Endothelial cell of umbilical vein (primary cell): ENCODE data around the gene VSIG10. TPM values are rescaled to one million over a fixed set of nuclear protein-coding genes. Genes with fewer than 3 reads are reported as not detected.

ENCODE experiments used
- BruUV-seq: library from RNA; stranded (reverse); fragments of 400-500 nt; replicated peaks from 2 replicates; lab custom pipeline; 2021; lab: Mats Ljungman, UMichigan
- CTCF ChIA-PET: fragments of 300-600, 350-600 bp; sonication (Branson Sonifier 250); formaldehyde crosslinking; loops from one replicate; lab custom pipeline; 2021; ENCODE audit warnings: antibody characterized with exemption, inconsistent platforms; lab: Charles Lee
- POLR2A ChIA-PET: fragments of 300-600, 350-600 bp; sonication (Branson Sonifier 250); formaldehyde crosslinking; loops from one replicate; lab custom pipeline; 2021; ENCODE audit warnings: antibody characterized with exemption, inconsistent platforms; lab: Charles Lee
- DNase-seq: peaks from one replicate; pipeline ENCODE4 v3.0.0-alpha.2; 2011; ENCODE audit warnings: low read depth, low spot score
- FAIRE-seq: peaks from 2 replicates; lab custom pipeline; 2011; peaks lifted over from hg19 to GRCh38; lab: Jason Lieb, UNC
- H2AFZ ChIP-seq: 2 replicates; pipeline ENCODE4 v1.6.0; 2012; ENCODE audit warnings: low read depth, low read length, control low read depth, inconsistent platforms
- H3K27ac ChIP-seq: 2 replicates; pipeline ENCODE4 v1.5.1; 2011; ENCODE audit warnings: low read depth, mild to moderate bottlenecking, control low read depth, low read length, moderate library complexity; ENCODE audit not compliant: insufficient read depth
- H3K27me3 ChIP-seq, 2 experiments: 2 replicates each; pipeline versions ENCODE4 v1.6.0 to v1.6.1; 2011; ENCODE audit warnings: low read length in 2 of 2, mixed read lengths in 1 of 2; ENCODE audit not compliant: control insufficient read depth in 2 of 2, insufficient read depth in 2 of 2
- H3K36me3 ChIP-seq, 2 experiments: 2 replicates in 1 of 2; 3 replicates in 1 of 2; pipeline ENCODE4 v1.5.1; 2011; ENCODE audit warnings: low read length in 2 of 2, mild to moderate bottlenecking in 1 of 2, moderate library complexity in 1 of 2; ENCODE audit not compliant: control insufficient read depth in 2 of 2, insufficient read depth in 2 of 2; ENCODE audit errors: extremely low read depth in 1 of 2
- H3K4me1 ChIP-seq: 3 replicates; pipeline ENCODE4 v1.5.1; 2011; ENCODE audit warnings: mild to moderate bottlenecking, low read length; ENCODE audit not compliant: control insufficient read depth, insufficient read depth; ENCODE audit errors: extremely low read depth
- H3K4me2 ChIP-seq: 2 replicates; pipeline ENCODE4 v1.6.1; 2011; ENCODE audit warnings: low read length, control low read depth, mixed read lengths; ENCODE audit not compliant: insufficient read depth
- H3K4me3 ChIP-seq, 3 experiments: fragments of 200-600 bp in 1 of 3; sonication (generic), shearing (Covaris generic) in 1 of 3; replicated peaks in 1 of 3; 2 replicates each; pipeline ENCODE4 v1.5.1; 2011 to 2016; ENCODE audit warnings: control low read depth in 3 of 3, low read length in 3 of 3, mild to moderate bottlenecking in 2 of 3, inconsistent platforms in 1 of 3, low read depth in 1 of 3, moderate library complexity in 1 of 3; ENCODE audit not compliant: insufficient read depth in 1 of 3
- H3K79me2 ChIP-seq: 2 replicates; pipeline ENCODE4 v1.6.0; 2012; ENCODE audit warnings: low read length, inconsistent platforms; ENCODE audit not compliant: control insufficient read depth, insufficient read depth
- H3K9ac ChIP-seq: replicated peaks from 2 replicates; pipeline ENCODE3; 2011; ENCODE audit warnings: low read length, control low read depth; ENCODE audit not compliant: insufficient read depth; ENCODE audit errors: extremely low read depth
- H3K9me1 ChIP-seq: replicated peaks from 3 replicates; pipeline ENCODE4 v1.6.0; 2011; ENCODE audit warnings: mild to moderate bottlenecking, low read length; ENCODE audit not compliant: control insufficient read depth, insufficient read depth; ENCODE audit errors: extremely low read depth
- H3K9me3 ChIP-seq: replicated peaks from 2 replicates; pipeline ENCODE4 v1.5.1; 2012; ENCODE audit warnings: low read length, inconsistent platforms; ENCODE audit not compliant: control insufficient read depth, insufficient read depth
- H4K20me1 ChIP-seq: replicated peaks from 2 replicates; pipeline ENCODE3; 2011; ENCODE audit warnings: mild to moderate bottlenecking, low read length; ENCODE audit not compliant: control insufficient read depth, insufficient read depth; ENCODE audit errors: extremely low read depth
- EZH2 ChIP-seq: IDR thresholded peaks from 2 replicates; pipeline ENCODE4 v1.6.1; 2012; ENCODE audit warnings: borderline replicate concordance, low read depth, mild to moderate bottlenecking, moderate library complexity, low read length, inconsistent platforms; ENCODE audit not compliant: severe bottlenecking
- FOS ChIP-seq: IDR thresholded peaks from 2 replicates; pipeline ENCODE4 v1.6.1; 2011; ENCODE audit warnings: mild to moderate bottlenecking, low read length, moderate library complexity, borderline replicate concordance; ENCODE audit not compliant: insufficient read depth
- GATA2 ChIP-seq: IDR thresholded peaks from 2 replicates; pipeline ENCODE4 v1.7.0; 2011; ENCODE audit warnings: low read depth, mild to moderate bottlenecking, moderate library complexity, mixed read lengths, low read length; ENCODE audit not compliant: insufficient read length, insufficient read depth
- JUN ChIP-seq: IDR thresholded peaks from 2 replicates; pipeline ENCODE4 v1.6.1; 2011; ENCODE audit warnings: borderline replicate concordance, low read depth; ENCODE audit not compliant: insufficient read length, insufficient read depth
- MAX ChIP-seq: IDR thresholded peaks from 2 replicates; pipeline ENCODE4 v1.6.1; 2011; ENCODE audit not compliant: insufficient read depth, insufficient read length
- MYC ChIP-seq: IDR thresholded peaks from one replicate; pipeline ENCODE4 v1.6.1; 2011; ENCODE audit warnings: mild to moderate bottlenecking, low read depth, low read length
- POLR2A ChIP-seq: IDR thresholded peaks from 2 replicates; pipeline ENCODE4 v1.6.1; 2012; ENCODE audit warnings: low read depth, mild to moderate bottlenecking, control low read depth, low read length
- POLR2AphosphoS5 ChIP-seq: IDR thresholded peaks from 2 replicates; pipeline ENCODE4 v1.6.1; 2012; ENCODE audit warnings: low read depth, mild to moderate bottlenecking, control low read depth, low read length, moderate library complexity; ENCODE audit not compliant: insufficient read depth
- dilution Hi-C: fragments of 300-500 bp; cut with MboI; formaldehyde crosslinking; loops from one replicate; pipeline ENCODE4 v1.15.0; 2019; ENCODE audit warnings: low sequenced_read_pairs; ENCODE audit not compliant: extremely low pct_ligation_motif_present
- intact Hi-C: fragments of 100-400 bp; cut with micrococcal nuclease; formaldehyde crosslinking; loops from one replicate; pipeline ENCODE4 v1.10.0; 2022
- polyA plus RNA-seq, 4 experiments: library from polyadenylated mRNA; depleted of rRNA in 3 of 4; stranded (reverse) in 3 of 4; unstranded in 1 of 4; fragments of >200 nt; gene quantifications; 2 replicates each; pipeline versions ENCODE4 v1.2.1 to v1.2.3, GENCODE V29; 2011 to 2012; ENCODE audit warnings: missing spikeins in 1 of 4
- total RNA-seq: library from RNA; stranded (reverse); gene quantifications from 2 replicates; pipeline ENCODE4 v1.2.3, GENCODE V29; 2021
- TF ChIP-seq, protein P1 (sequence below), 2 donors: IDR thresholded peaks; 1 replicate in 1 of 2; 2 replicates in 1 of 2; pipeline ENCODE4 v1.5.1; 2011; ENCODE audit warnings: low read length in 2 of 2, mild to moderate bottlenecking in 2 of 2, moderate library complexity in 2 of 2, control low read depth in 1 of 2, inconsistent platforms in 1 of 2, low read depth in 1 of 2; ENCODE audit not compliant: insufficient read depth in 1 of 2; ENCODE audit errors: extremely low read depth in 1 of 2

VSIG10 gene
- total and polyA plus RNA-seq, 2 donors (not counting 3 experiments of a cell fraction or from before 2014, with no cell fraction given) = 16.3 to 38.4 TPM

GRCh38 chr12:118059341-118060191 is 44.2 kb downstream of the VSIG10 start:
- intact Hi-C loops (no loop called here), dilution Hi-C loops (no loop called here)
- Histone ChIP-seq H3K36me3 (no peaks in the 10 kb centered on the region), H3K27me3 (no peaks in the 10 kb centered on the region), H4K20me1 (no peaks in the 10 kb centered on the region), H3K9ac (peak overlapping the region; percentile 87), H3K9me1 (no peaks in the 10 kb centered on the region), H3K9me3 (no peaks in the 10 kb centered on the region), H3K4me1 (peaks cover 25% of the 10 kb centered on the region), H3K4me3 (peak overlapping the region; percentile 50 to 79 (median 61)), H3K27ac (peak overlapping the region; percentile 64), H3K79me2 (peaks cover 28% of the 10 kb centered on the region), H3K4me2 (peak overlapping the region; percentile 64), H2AFZ (no peak overlapping the region)
- peak; percentile 74 for FAIRE-seq
- TSS peak; percentile 39 for BruUV-seq
- CTCF ChIA-PET = interaction anchor here (0.7 to 1.1 kb wide), 4 partner anchors 25 to 185 kb away, joined by 3 to 4 read pairs (median 4); no protein-coding TSS in a partner anchor
- DNase-seq = peak; percentile 55
- POLR2A ChIA-PET = no interaction called here
- TF ChIP-seq MYC (no peak), GATA2 (peak; percentile 13)

GRCh38 chr12:118058881-118059280 is 44.9 kb downstream of the VSIG10 start:
- POLR2A ChIA-PET = no interaction called here
- peaks cover 26% of the 10 kb centered on the region for H3K4me1 ChIP-seq
- no peaks in the 10 kb centered on the region for H3K9me1 ChIP-seq
- dilution Hi-C loops (no loop called here), intact Hi-C loops (no loop called here)
- no peak overlapping the region for H3K4me3 ChIP-seq
- DNase-seq (no peak), FAIRE-seq (no peak)
- H2AFZ ChIP-seq = no peak overlapping the region
- no peak overlapping the region for H3K27ac ChIP-seq
- H4K20me1 ChIP-seq = no peaks in the 10 kb centered on the region
- H3K27me3 ChIP-seq = no peaks in the 10 kb centered on the region
- no peaks in the 10 kb centered on the region for H3K36me3 ChIP-seq
- peaks cover 28% of the 10 kb centered on the region for H3K79me2 ChIP-seq
- no peak overlapping the region for H3K9ac ChIP-seq
- no peak for TF ChIP-seq EZH2
- no peak for TF ChIP-seq FOS
- no peak for TF ChIP-seq POLR2A
- no peak for TF ChIP-seq MYC
- no peak for TF ChIP-seq MAX
- TF ChIP-seq GATA2 = no peak
- TF ChIP-seq, protein P1, sequence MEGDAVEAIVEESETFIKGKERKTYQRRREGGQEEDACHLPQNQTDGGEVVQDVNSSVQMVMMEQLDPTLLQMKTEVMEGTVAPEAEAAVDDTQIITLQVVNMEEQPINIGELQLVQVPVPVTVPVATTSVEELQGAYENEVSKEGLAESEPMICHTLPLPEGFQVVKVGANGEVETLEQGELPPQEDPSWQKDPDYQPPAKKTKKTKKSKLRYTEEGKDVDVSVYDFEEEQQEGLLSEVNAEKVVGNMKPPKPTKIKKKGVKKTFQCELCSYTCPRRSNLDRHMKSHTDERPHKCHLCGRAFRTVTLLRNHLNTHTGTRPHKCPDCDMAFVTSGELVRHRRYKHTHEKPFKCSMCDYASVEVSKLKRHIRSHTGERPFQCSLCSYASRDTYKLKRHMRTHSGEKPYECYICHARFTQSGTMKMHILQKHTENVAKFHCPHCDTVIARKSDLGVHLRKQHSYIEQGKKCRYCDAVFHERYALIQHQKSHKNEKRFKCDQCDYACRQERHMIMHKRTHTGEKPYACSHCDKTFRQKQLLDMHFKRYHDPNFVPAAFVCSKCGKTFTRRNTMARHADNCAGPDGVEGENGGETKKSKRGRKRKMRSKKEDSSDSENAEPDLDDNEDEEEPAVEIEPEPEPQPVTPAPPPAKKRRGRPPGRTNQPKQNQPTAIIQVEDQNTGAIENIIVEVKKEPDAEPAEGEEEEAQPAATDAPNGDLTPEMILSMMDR (IDR thresholded peaks at IDR 0.05; ENCODE audit: extremely low read depth in 1 of 2, insufficient read depth in 1 of 2, low read depth in 1 of 2, low read length in 2 of 2) = no peak
- no peak for TF ChIP-seq JUN
- no peak for TF ChIP-seq POLR2AphosphoS5
- peak overlapping the region; percentile 64 for H3K4me2 ChIP-seq
- H3K9me3 ChIP-seq = no peaks in the 10 kb centered on the region
- no TSS peak for BruUV-seq
- CTCF ChIA-PET = interaction anchor here (1.0 to 1.1 kb wide), 2 partner anchors 26 to 78 kb away, joined by 3 read pairs; no protein-coding TSS in a partner anchor
